Heart left ventricle (tissue), 16 donors: Measurements from ENCODE around the gene OR2AE1. TPM values are rescaled to one million over a fixed set of nuclear protein-coding genes. Genes with fewer than 3 reads are reported as not detected.

Experiments used
- ATAC-seq, 4 donors: fragments of 200-7000 bp; cut with Tn5 transposase; one replicate each; pipeline ENCODE4 v1.9.1; 2020 to 2022; ENCODE audit warnings: moderate library complexity in 4 of 4, mild to moderate bottlenecking in 3 of 4, moderate number of reproducible peaks in 1 of 4
- DNase-seq, 5 donors: peaks; one replicate each; pipeline ENCODE4 v3.0.0-alpha.2; 2020
- H3K27ac ChIP-seq, 12 donors: fragments of 200-600 bp; sonication (generic) in 4 of 12; one replicate each; pipeline versions ENCODE4 v1.5.0 to v1.8.0; 2016 to 2022; ENCODE audit warnings: mild to moderate bottlenecking in 2 of 12
- H3K27me3 ChIP-seq, 9 donors: fragments of 200-600 bp; sonication (generic) in 2 of 9; one replicate each; pipeline versions ENCODE4 v1.5.1 to v1.8.0; 2016 to 2022; ENCODE audit warnings: mild to moderate bottlenecking in 3 of 9
- H3K36me3 ChIP-seq, 9 donors: fragments of 200-600 bp; sonication (generic) in 2 of 9; one replicate each; pipeline versions ENCODE4 v1.5.0 to v1.8.0; 2018 to 2022; ENCODE audit warnings: mild to moderate bottlenecking in 2 of 9
- H3K4me1 ChIP-seq, 12 donors: fragments of 200-600 bp; sonication (generic) in 4 of 12; one replicate each; pipeline versions ENCODE4 v1.5.0 to v1.8.0; 2016 to 2022; ENCODE audit warnings: mild to moderate bottlenecking in 3 of 12
- H3K4me3 ChIP-seq, 12 donors: fragments of 200-600 bp; sonication (generic) in 4 of 12; one replicate each; pipeline versions ENCODE4 v1.5.0 to v1.8.0; 2017 to 2022; ENCODE audit warnings: mild to moderate bottlenecking in 9 of 12, moderate library complexity in 4 of 12
- H3K9me3 ChIP-seq, 12 donors: fragments of 200-600 bp; sonication (generic) in 4 of 12; one replicate each; pipeline versions ENCODE4 v1.5.0 to v1.8.0; 2016 to 2022; ENCODE audit warnings: mild to moderate bottlenecking in 1 of 12
- CTCF ChIP-seq, 12 donors: fragments of 200-600 bp; sonication (generic) in 4 of 12; IDR thresholded peaks; one replicate each; pipeline versions ENCODE4 v1.5.0 to v1.8.0; 2018 to 2022; ENCODE audit warnings: antibody characterized with exemption in 12 of 12, mild to moderate bottlenecking in 5 of 12
- POLR2A ChIP-seq, 2 donors: fragments of 450-650 bp; IDR thresholded peaks; one replicate each; pipeline ENCODE4 v1.6.1; 2017; ENCODE audit warnings: antibody characterized with exemption in 2 of 2, mild to moderate bottlenecking in 2 of 2, moderate library complexity in 2 of 2
- WGBS, 4 donors: extraction: QIAGEN DNeasy Blood & Tissue Kit in 2 of 4; methylation state at CpG; one replicate each; pipeline versions ENCODE4 v1.1.5 to v1.1.7; 2013 to 2018; 5-methylcytosine and 5-hydroxymethylcytosine counted together
- intact Hi-C, 10 donors: fragments of 100-400 bp; cut with DNase I; formaldehyde crosslinking; loops; one replicate each; pipeline versions ENCODE4 v1.11.1 to v1.14.2; 2022
- polyA plus RNA-seq, 2 donors: library from polyadenylated mRNA; stranded (reverse); fragments of 200-250 nt; gene quantifications; one replicate each; pipeline ENCODE4 v1.2.3, GENCODE V29; 2013
- total RNA-seq, 9 donors: library from RNA; depleted of rRNA in 2 of 9; stranded (reverse); fragments of >200 nt in 2 of 9; fragmentation: NEBNext Ultra II Directional in 3 of 9; extraction: Animal tissue kit (Norgen Biotek cat#: 25700) in 3 of 9; gene quantifications; one replicate each; pipeline versions ENCODE4 v1.1.0 to v1.2.4, GENCODE V29; 2016 to 2023
- donor health status: ischemic (EF 13 %, LVEDD 7.1; RV severe dilation, severe dysfunction).
- donor health status: healthy with polysubstance abuse.
- donor health status: DM: no; HTN: yes; CAD: no.
- donor health status: DM: no; HTN: no; CAD: no.
- donor health status: ischemic (EF 25% LVEDD 6.9; RV normal size, moderate dysfunction).
- donor health status: ischemic (EF 25% LVEDD 5.7; RV mildly dilated, moderate dysfunction).
- donor health status: healthy.
- donor health status: DM: yes; HTN: yes; CAD: no.
- donor health status: ischemic (EF 35%, LVEDD 5.7; RV mildly dilated, moderate dysfunction).
- donor health status: nonischemic (EF 11% LVEDD 7.7; RV severe dilation, severe dysfunction).
- donor health status: DM: yes; HTN: yes; CAD: no.
- donor health status: PGD.
- donor health status: ischemic (EF 29% LVEDD 5.4; RV normal size, mild dysfunction).
- donor health status: nonischemic (EF 23%, LVEDD 6.1; RV moderate dilation, normal function).

OR2AE1 gene
- total and polyA plus RNA-seq, 11 donors = not detected

DNA sequence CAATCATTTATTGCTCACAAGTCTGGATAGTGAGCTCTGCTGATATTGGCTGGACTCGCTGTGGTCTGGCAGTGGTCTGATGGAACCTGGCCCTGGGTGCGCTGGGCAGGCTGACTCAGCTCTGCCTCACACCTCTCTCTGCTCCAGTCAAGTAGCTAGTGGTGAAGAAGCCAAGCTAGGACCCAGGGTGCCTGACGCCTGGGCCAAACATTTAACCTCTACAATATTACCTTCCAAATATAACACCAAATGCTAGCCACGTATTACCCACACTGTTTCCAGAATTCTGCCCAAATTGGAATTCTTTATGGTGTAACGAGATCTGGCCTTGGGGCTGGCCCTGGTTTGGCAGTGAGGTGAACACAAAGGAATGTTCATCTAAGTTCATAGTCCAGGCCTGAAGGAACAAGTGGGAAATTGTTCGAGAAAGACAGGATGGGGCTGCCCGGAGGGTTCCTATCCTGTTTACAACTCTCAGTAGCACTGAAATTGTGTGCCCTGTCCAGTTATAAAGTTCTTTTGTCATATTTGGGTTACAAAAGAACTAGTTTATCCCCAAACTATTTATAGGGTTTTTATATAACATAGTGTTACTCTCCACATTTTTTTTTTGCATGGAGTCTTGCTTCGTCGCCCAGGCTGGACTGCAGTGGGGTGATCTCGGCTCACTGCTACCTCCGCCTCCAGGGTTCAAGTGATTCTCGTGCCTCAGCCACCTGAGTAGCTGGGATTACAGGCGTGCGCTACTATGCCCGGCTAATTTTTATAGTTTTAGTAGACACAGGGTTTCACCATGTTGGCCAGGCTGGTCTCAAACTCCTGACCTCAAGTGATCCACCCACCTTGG is 16.3 kb downstream of the OR2AE1 start:
- DNase-seq = peak in 1 of 5 donors; percentile 28
- no peak overlapping the region for H3K4me3 ChIP-seq
- H3K36me3 ChIP-seq = no peaks in the 10 kb centered on the region
- H3K9me3 ChIP-seq = peaks cover 0 to 21% (median 6%) of the 10 kb centered on the region in 12 donors
- no peaks in the 10 kb centered on the region for H3K27me3 ChIP-seq
- H3K27ac ChIP-seq = peak overlapping the region in 1 of 12 donors; percentile 24
- TF ChIP-seq CTCF (IDR thresholded peaks at IDR 0.05) (no peak), POLR2A (IDR thresholded peaks at IDR 0.05) (no peak)
- WGBS, 4 donors = 71 to 83% (median 78%) methylated on average over 15 of the region's 15 CpGs
- intact Hi-C loops = no loop called here
- peaks cover 0 to 4% (median 0%) of the 10 kb centered on the region in 12 donors for H3K4me1 ChIP-seq
- ATAC-seq = peak in 3 of 4 donors; percentile 68 to 92 (median 74)

DNA sequence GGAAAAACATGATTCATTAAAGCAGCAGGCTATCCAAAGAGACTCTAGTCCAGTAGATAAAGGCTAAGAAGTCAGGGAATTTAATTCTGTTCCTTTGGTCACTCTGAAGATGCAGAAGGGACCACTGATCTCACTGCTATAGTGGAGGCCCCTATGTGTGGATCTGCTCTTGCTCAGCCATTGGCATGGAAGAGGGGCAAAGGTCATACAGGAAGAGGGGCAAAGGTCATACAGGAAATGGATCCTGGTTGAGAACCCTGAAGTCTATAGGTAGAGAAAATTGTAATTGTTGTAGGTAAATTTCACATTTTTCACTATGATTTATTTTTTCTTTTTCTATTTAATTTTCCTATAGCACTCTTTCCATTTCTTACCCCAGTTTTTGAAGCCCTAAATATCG is 21.6 kb downstream of the OR2AE1 start:
- H3K36me3 ChIP-seq = no peaks in the 10 kb centered on the region
- ATAC-seq = no peak
- H3K27me3 ChIP-seq = no peaks in the 10 kb centered on the region
- TF ChIP-seq POLR2A (IDR thresholded peaks at IDR 0.05) (no peak), CTCF (IDR thresholded peaks at IDR 0.05) (no peak)
- no peak overlapping the region for H3K4me3 ChIP-seq
- intact Hi-C loops = no loop called here
- H3K4me1 ChIP-seq = peaks cover 0 to 3% (median 0%) of the 10 kb centered on the region in 12 donors
- no peaks in the 10 kb centered on the region for H3K9me3 ChIP-seq
- DNase-seq = no peak
- no peak overlapping the region for H3K27ac ChIP-seq
- WGBS, 4 donors = 85 to 86% (median 86%) methylated on average over 1 of the region's 1 CpG

GRCh38 chr7:99848420-99849216 is 28.2 kb downstream of the OR2AE1 start:
- 62 to 73% (median 70%) methylated on average over 6 of the region's 6 CpGs for WGBS, 4 donors
- no peak for TF ChIP-seq CTCF (IDR thresholded peaks at IDR 0.05)
- no peak for TF ChIP-seq POLR2A (IDR thresholded peaks at IDR 0.05)
- intact Hi-C loops = no loop called here
- ATAC-seq = no peak
- no peaks in the 10 kb centered on the region for H3K9me3 ChIP-seq
- no peak for DNase-seq
- no peak overlapping the region for H3K4me3 ChIP-seq
- H3K27ac ChIP-seq = no peak overlapping the region
- H3K36me3 ChIP-seq = no peaks in the 10 kb centered on the region
- H3K4me1 ChIP-seq = no peaks in the 10 kb centered on the region
- no peaks in the 10 kb centered on the region for H3K27me3 ChIP-seq

- Histone ChIP-seq H3K4me1 (no peaks in the 10 kb centered on the region), H3K36me3 (no peaks in the 10 kb centered on the region), H3K27me3 (no peaks in the 10 kb centered on the region), H3K4me3 (no peak overlapping the region), H3K9me3 (no peaks in the 10 kb centered on the region), H3K27ac (no peak overlapping the region)
- WGBS, 4 donors = 63 to 74% (median 72%) methylated on average over 1 of the region's 1 CpG
- no peak for ATAC-seq
- TF ChIP-seq POLR2A (IDR thresholded peaks at IDR 0.05) = no peak
- TF ChIP-seq CTCF (IDR thresholded peaks at IDR 0.05) = no peak
- intact Hi-C loops = no loop called here
- DNase-seq = no peak
Measured at GRCh38 chr7:99844328-99844727, 32.5 kb downstream of the OR2AE1 start.
